GM19023 (cell line): ENCODE results near the gene SLC24A3.

Experiments used
- ATAC-seq: cut with Tn5 transposase; IDR thresholded peaks from one replicate; pipeline ENCODE4 v1.9.1; 2021; ENCODE audit warnings: mild to moderate bottlenecking, moderate library complexity; ENCODE audit not compliant: unreplicated experiment

The SLC24A3 gene

DNA sequence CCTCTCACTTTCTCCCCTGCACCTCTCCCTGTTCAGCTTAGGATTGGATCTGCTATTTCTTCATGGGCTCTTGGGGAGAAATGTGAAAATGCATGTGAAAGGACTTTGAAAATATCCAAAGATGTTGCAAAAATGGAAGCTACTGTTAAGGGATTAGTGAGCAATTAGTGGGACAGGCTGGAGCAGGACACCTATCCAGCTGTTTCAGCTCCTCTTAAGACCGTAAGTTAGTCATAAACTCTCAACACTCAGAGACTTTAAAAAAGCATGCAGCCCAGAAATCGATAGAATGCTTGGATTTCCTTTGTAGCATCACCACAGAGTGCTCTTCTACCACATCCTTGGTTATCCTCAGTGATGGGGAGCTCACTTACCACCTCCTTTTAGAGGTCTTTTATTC, 88.7 kb downstream of the SLC24A3 start:
- ATAC-seq: no peak

DNA sequence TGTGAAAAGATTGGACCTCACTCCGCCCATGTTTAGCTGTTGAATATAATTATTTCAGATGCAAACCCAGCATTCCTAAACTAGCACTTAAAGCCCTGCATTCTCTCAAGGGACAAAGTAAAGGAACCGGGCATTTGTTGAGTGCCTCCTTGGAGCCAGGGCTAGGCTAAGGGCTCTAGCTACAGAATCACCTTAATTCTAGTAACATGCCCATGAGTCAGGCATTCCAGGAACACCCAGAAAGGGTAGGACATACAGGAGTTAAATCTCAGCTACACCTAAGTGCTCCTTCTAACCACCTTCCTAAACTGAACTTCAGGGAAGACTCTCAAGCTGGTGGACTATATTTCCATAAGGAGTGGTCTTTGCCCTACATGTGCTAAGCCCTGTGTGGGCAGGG, 89.4 kb downstream of the SLC24A3 start:
- ATAC-seq: no peak

- no peak for ATAC-seq
Measured at GRCh38 chr20:19302714-19303113, 90.3 kb downstream of the SLC24A3 start.

DNA sequence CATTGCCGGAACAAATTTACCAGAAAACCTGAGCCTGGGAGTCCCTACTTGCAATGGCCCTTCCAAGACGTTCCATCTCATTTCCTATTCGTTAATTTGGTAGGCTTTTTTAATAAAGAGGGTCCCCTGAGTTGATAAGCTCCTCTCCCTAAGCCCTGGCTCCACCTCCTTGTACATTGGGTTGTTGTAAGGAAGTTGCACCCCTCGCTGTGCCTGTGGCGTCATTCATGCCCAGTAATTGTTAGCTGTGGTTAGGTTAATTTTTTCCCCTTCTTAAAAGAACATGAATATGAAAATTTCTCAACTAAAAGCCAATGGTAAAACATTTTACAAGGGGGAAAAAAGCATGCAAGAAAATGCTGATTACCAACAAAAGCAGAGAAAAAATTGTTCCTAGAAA, 91.9 kb downstream of the SLC24A3 start:
- no peak for ATAC-seq

- no peak for ATAC-seq
Measured at GRCh38 chr20:19304886-19305415, 92.5 kb downstream of the SLC24A3 start.

DNA sequence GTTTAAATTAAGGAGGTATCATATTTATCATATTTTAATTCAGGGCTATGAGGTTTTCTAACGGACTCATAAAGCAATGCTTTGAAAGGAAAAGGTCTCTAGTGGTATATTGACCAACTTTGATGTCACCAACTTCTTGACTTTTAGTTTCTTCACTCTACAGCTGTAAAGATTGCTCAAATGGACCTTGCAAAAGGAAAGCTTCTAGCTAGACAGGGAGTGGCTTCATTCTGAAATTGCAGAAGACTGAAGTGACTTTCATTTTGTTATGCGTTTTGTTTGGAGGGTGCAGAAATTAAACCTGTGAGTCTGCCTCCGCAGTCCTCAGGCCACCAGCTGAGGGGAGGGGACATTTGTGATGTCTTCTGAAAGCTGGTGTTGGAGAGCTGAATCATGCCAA, 95.7 kb downstream of the SLC24A3 start:
- no peak for ATAC-seq

DNA sequence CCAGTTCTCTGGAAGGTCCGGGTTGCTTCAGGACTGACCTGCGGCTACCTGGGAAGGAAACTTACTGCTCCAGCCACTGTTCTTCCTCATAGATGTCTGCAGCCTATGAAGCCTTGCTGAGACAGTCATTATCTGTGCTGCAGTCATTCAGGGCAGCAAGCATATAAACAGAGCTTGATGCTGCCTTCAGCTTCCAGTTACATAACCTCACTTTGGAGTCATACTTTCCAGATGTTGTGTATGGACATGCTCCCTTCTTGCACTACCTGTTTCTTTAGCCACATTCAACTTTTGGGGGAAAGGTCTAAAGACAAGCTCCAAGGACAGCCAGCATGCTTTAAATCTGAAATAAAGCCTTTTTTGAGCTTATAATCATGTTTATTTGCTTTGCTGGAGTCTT, 98.1 kb downstream of the SLC24A3 start:
- no peak for ATAC-seq

- ATAC-seq: no peak
Measured at GRCh38 chr20:19313342-19314069, 101.1 kb downstream of the SLC24A3 start.

DNA sequence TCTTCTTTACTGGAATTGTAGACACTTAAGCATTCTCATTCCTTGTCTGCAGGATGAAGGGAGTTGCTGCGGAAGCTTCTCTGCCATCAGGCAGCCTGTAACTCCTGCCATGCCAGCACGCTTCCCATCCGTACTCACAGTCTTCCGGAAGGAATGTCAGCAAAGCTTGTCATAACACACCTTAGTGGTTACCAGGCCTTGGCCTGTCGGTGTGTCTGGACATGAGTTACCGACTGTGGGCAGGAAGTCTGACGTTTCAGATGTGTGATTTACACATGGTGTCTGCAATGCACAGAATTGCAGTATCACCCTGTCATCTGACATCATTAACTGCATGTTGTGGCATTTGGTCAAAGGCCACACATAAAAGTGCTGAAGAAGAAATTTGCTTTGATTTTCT, 102.2 kb downstream of the SLC24A3 start:
- no peak for ATAC-seq

GRCh38 chr20:19317237-19318069, 105.0 kb downstream of the SLC24A3 start:
- ATAC-seq: no peak

DNA sequence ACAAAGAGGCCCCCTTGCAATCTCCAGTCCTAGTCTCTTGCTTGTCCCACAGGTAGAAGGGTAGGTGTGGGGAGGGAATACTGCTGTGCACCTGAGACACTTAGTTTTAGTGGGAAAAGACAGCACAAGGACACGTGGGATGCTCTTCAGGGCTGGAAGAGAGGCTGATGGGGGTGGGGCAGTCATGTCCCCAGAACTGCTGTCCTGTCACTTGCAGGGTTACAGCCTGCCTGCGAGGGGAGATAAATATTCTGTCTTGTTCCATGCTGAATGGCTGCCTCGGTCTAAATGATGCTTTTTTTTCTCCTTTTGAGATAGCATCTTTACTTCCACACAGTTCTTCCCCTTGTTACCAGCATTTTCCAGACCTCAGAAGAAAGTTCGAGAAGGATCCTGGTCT, 106.2 kb downstream of the SLC24A3 start:
- no peak for ATAC-seq

GRCh38 chr20:19320005-19320404, 107.6 kb downstream of the SLC24A3 start:
- ATAC-seq: no peak

DNA sequence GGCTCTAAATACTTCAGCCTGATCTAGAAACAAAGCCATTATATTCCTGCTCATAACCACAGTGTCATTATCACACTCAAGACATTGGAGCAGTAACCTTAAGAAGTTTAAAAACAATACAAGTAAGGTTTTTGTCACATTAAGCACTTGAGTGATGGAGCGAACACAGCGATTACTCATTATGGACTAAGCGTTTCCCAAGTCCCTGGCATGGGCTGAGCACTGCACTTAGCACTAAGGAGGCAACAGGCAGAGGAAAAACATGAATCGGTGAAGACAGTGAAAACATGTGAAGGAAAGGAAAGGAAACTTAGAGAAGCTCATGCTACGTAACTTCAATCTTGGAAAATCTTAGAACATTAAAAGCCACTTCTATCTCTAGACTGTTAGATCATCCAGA, 108.7 kb downstream of the SLC24A3 start:
- no peak for ATAC-seq

- no peak for ATAC-seq
Measured at GRCh38 chr20:19322061-19322985, 109.9 kb downstream of the SLC24A3 start.

DNA sequence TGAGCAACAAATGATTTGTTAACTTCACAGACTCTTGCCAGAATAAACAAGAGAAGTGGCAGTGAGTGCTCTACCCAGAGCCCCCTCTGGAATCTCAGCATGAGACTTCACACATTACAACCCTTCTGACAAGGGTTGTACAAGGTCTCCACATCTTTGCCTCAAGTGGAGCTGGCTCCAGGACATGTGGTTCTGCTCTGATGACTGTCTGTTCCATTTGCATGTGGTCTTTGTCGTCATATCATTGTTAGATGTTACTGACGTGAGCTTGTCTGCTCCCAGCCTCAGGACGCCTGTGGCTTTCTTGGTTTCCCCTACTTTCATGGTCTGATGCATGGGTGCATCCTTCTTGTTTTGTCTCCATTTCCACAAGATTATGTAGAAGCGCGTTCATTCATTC, 115.0 kb downstream of the SLC24A3 start:
- ATAC-seq: no peak

GRCh38 chr20:19328676-19329075, 116.2 kb downstream of the SLC24A3 start:
- ATAC-seq: no peak

GRCh38 chr20:19330038-19330437, 117.6 kb downstream of the SLC24A3 start:
- no peak for ATAC-seq

- ATAC-seq: no peak
Measured at GRCh38 chr20:19330731-19331130, 118.3 kb downstream of the SLC24A3 start.

- no peak for ATAC-seq
Measured at GRCh38 chr20:19333563-19333962, 121.1 kb downstream of the SLC24A3 start.

- no peak for ATAC-seq
Measured at GRCh38 chr20:19335341-19335740, 122.9 kb downstream of the SLC24A3 start.

- no peak for ATAC-seq
Measured at GRCh38 chr20:19335916-19336315, 123.5 kb downstream of the SLC24A3 start.
